Endothelial cell of umbilical vein (primary cell): ENCODE results near the gene RAB6B. TPM values are rescaled to one million over a fixed set of nuclear protein-coding genes. Genes with fewer than 3 reads are reported as not detected.

ENCODE experiments used
- BruUV-seq: library from RNA; stranded (reverse); fragments of 400-500 nt; replicated peaks from 2 replicates; lab custom pipeline; 2021; lab: Mats Ljungman, UMichigan
- CTCF ChIA-PET: fragments of 300-600, 350-600 bp; sonication (Branson Sonifier 250); formaldehyde crosslinking; loops from one replicate; lab custom pipeline; 2021; ENCODE audit warnings: antibody characterized with exemption, inconsistent platforms; lab: Charles Lee
- POLR2A ChIA-PET: fragments of 300-600, 350-600 bp; sonication (Branson Sonifier 250); formaldehyde crosslinking; loops from one replicate; lab custom pipeline; 2021; ENCODE audit warnings: antibody characterized with exemption, inconsistent platforms; lab: Charles Lee
- DNase-seq: peaks from one replicate; pipeline ENCODE4 v3.0.0-alpha.2; 2011; ENCODE audit warnings: low read depth, low spot score
- FAIRE-seq: peaks from 2 replicates; lab custom pipeline; 2011; peaks lifted over from hg19 to GRCh38; lab: Jason Lieb, UNC
- H2AFZ ChIP-seq: 2 replicates; pipeline ENCODE4 v1.6.0; 2012; ENCODE audit warnings: low read depth, low read length, control low read depth, inconsistent platforms
- H3K27ac ChIP-seq: 2 replicates; pipeline ENCODE4 v1.5.1; 2011; ENCODE audit warnings: low read depth, mild to moderate bottlenecking, control low read depth, low read length, moderate library complexity; ENCODE audit not compliant: insufficient read depth
- H3K27me3 ChIP-seq, 2 experiments: 2 replicates each; pipeline versions ENCODE4 v1.6.0 to v1.6.1; 2011; ENCODE audit warnings: low read length in 2 of 2, mixed read lengths in 1 of 2; ENCODE audit not compliant: control insufficient read depth in 2 of 2, insufficient read depth in 2 of 2
- H3K36me3 ChIP-seq, 2 experiments: 2 replicates in 1 of 2; 3 replicates in 1 of 2; pipeline ENCODE4 v1.5.1; 2011; ENCODE audit warnings: low read length in 2 of 2, mild to moderate bottlenecking in 1 of 2, moderate library complexity in 1 of 2; ENCODE audit not compliant: control insufficient read depth in 2 of 2, insufficient read depth in 2 of 2; ENCODE audit errors: extremely low read depth in 1 of 2
- H3K4me1 ChIP-seq: 3 replicates; pipeline ENCODE4 v1.5.1; 2011; ENCODE audit warnings: mild to moderate bottlenecking, low read length; ENCODE audit not compliant: control insufficient read depth, insufficient read depth; ENCODE audit errors: extremely low read depth
- H3K4me2 ChIP-seq: 2 replicates; pipeline ENCODE4 v1.6.1; 2011; ENCODE audit warnings: low read length, control low read depth, mixed read lengths; ENCODE audit not compliant: insufficient read depth
- H3K4me3 ChIP-seq, 3 experiments: fragments of 200-600 bp in 1 of 3; sonication (generic), shearing (Covaris generic) in 1 of 3; replicated peaks in 1 of 3; 2 replicates each; pipeline ENCODE4 v1.5.1; 2011 to 2016; ENCODE audit warnings: control low read depth in 3 of 3, low read length in 3 of 3, mild to moderate bottlenecking in 2 of 3, inconsistent platforms in 1 of 3, low read depth in 1 of 3, moderate library complexity in 1 of 3; ENCODE audit not compliant: insufficient read depth in 1 of 3
- H3K79me2 ChIP-seq: 2 replicates; pipeline ENCODE4 v1.6.0; 2012; ENCODE audit warnings: low read length, inconsistent platforms; ENCODE audit not compliant: control insufficient read depth, insufficient read depth
- H3K9ac ChIP-seq: replicated peaks from 2 replicates; pipeline ENCODE3; 2011; ENCODE audit warnings: low read length, control low read depth; ENCODE audit not compliant: insufficient read depth; ENCODE audit errors: extremely low read depth
- H3K9me1 ChIP-seq: replicated peaks from 3 replicates; pipeline ENCODE4 v1.6.0; 2011; ENCODE audit warnings: mild to moderate bottlenecking, low read length; ENCODE audit not compliant: control insufficient read depth, insufficient read depth; ENCODE audit errors: extremely low read depth
- H3K9me3 ChIP-seq: replicated peaks from 2 replicates; pipeline ENCODE4 v1.5.1; 2012; ENCODE audit warnings: low read length, inconsistent platforms; ENCODE audit not compliant: control insufficient read depth, insufficient read depth
- H4K20me1 ChIP-seq: replicated peaks from 2 replicates; pipeline ENCODE3; 2011; ENCODE audit warnings: mild to moderate bottlenecking, low read length; ENCODE audit not compliant: control insufficient read depth, insufficient read depth; ENCODE audit errors: extremely low read depth
- CTCF ChIP-seq, 2 donors: IDR thresholded peaks; 1 replicate in 1 of 2; 2 replicates in 1 of 2; pipeline ENCODE4 v1.5.1; 2011; ENCODE audit warnings: low read length in 2 of 2, mild to moderate bottlenecking in 2 of 2, moderate library complexity in 2 of 2, control low read depth in 1 of 2, inconsistent platforms in 1 of 2, low read depth in 1 of 2; ENCODE audit not compliant: insufficient read depth in 1 of 2; ENCODE audit errors: extremely low read depth in 1 of 2
- EZH2 ChIP-seq: IDR thresholded peaks from 2 replicates; pipeline ENCODE4 v1.6.1; 2012; ENCODE audit warnings: borderline replicate concordance, low read depth, mild to moderate bottlenecking, moderate library complexity, low read length, inconsistent platforms; ENCODE audit not compliant: severe bottlenecking
- FOS ChIP-seq: IDR thresholded peaks from 2 replicates; pipeline ENCODE4 v1.6.1; 2011; ENCODE audit warnings: mild to moderate bottlenecking, low read length, moderate library complexity, borderline replicate concordance; ENCODE audit not compliant: insufficient read depth
- GATA2 ChIP-seq: IDR thresholded peaks from 2 replicates; pipeline ENCODE4 v1.7.0; 2011; ENCODE audit warnings: low read depth, mild to moderate bottlenecking, moderate library complexity, mixed read lengths, low read length; ENCODE audit not compliant: insufficient read length, insufficient read depth
- JUN ChIP-seq: IDR thresholded peaks from 2 replicates; pipeline ENCODE4 v1.6.1; 2011; ENCODE audit warnings: borderline replicate concordance, low read depth; ENCODE audit not compliant: insufficient read length, insufficient read depth
- MAX ChIP-seq: IDR thresholded peaks from 2 replicates; pipeline ENCODE4 v1.6.1; 2011; ENCODE audit not compliant: insufficient read depth, insufficient read length
- MYC ChIP-seq: IDR thresholded peaks from one replicate; pipeline ENCODE4 v1.6.1; 2011; ENCODE audit warnings: mild to moderate bottlenecking, low read depth, low read length
- POLR2A ChIP-seq: IDR thresholded peaks from 2 replicates; pipeline ENCODE4 v1.6.1; 2012; ENCODE audit warnings: low read depth, mild to moderate bottlenecking, control low read depth, low read length
- POLR2AphosphoS5 ChIP-seq: IDR thresholded peaks from 2 replicates; pipeline ENCODE4 v1.6.1; 2012; ENCODE audit warnings: low read depth, mild to moderate bottlenecking, control low read depth, low read length, moderate library complexity; ENCODE audit not compliant: insufficient read depth
- dilution Hi-C: fragments of 300-500 bp; cut with MboI; formaldehyde crosslinking; loops from one replicate; pipeline ENCODE4 v1.15.0; 2019; ENCODE audit warnings: low sequenced_read_pairs; ENCODE audit not compliant: extremely low pct_ligation_motif_present
- intact Hi-C: fragments of 100-400 bp; cut with micrococcal nuclease; formaldehyde crosslinking; loops from one replicate; pipeline ENCODE4 v1.10.0; 2022
- polyA plus RNA-seq, 4 experiments: library from polyadenylated mRNA; depleted of rRNA in 3 of 4; stranded (reverse) in 3 of 4; unstranded in 1 of 4; fragments of >200 nt; gene quantifications; 2 replicates each; pipeline versions ENCODE4 v1.2.1 to v1.2.3, GENCODE V29; 2011 to 2012; ENCODE audit warnings: missing spikeins in 1 of 4
- total RNA-seq: library from RNA; stranded (reverse); gene quantifications from 2 replicates; pipeline ENCODE4 v1.2.3, GENCODE V29; 2021

The RAB6B gene
- total and polyA plus RNA-seq, 2 donors (not counting 3 experiments of a cell fraction or from before 2014, with no cell fraction given) = 1.7 to 6.7 TPM

- no peak for DNase-seq
- dilution Hi-C loops = no loop called here
Observed at GRCh38 chr3:133797396-133798105, 98.1 kb downstream of the RAB6B start.

More at GRCh38 chr3:133797396-133798105, 98.1 kb downstream of the RAB6B start:
- intact Hi-C loops = no loop called here
- H3K4me2 ChIP-seq = no peak overlapping the region
- no peaks in the 10 kb centered on the region for H3K4me1 ChIP-seq
- H3K4me3 ChIP-seq = no peak overlapping the region
- H4K20me1 ChIP-seq = no peaks in the 10 kb centered on the region
- no peak for TF ChIP-seq POLR2A
- no peak for TF ChIP-seq GATA2
- no peak for TF ChIP-seq FOS
- no peak for TF ChIP-seq EZH2
- TF ChIP-seq JUN = no peak
- TF ChIP-seq MAX = no peak
- TF ChIP-seq MYC = no peak
- no peak for TF ChIP-seq CTCF (IDR thresholded peaks at IDR 0.05; ENCODE audit: extremely low read depth in 1 of 2, insufficient read depth in 1 of 2, low read depth in 1 of 2, low read length in 2 of 2)
- no peak for TF ChIP-seq POLR2AphosphoS5
- no peaks in the 10 kb centered on the region for H3K9me3 ChIP-seq
- no TSS peak for BruUV-seq
- H3K9ac ChIP-seq = no peak overlapping the region
- H3K27ac ChIP-seq = no peak overlapping the region
- H3K36me3 ChIP-seq = no peaks in the 10 kb centered on the region
- no peaks in the 10 kb centered on the region for H3K9me1 ChIP-seq
- no peaks in the 10 kb centered on the region for H3K79me2 ChIP-seq
- CTCF ChIA-PET = no interaction called here
- H2AFZ ChIP-seq = no peak overlapping the region
- POLR2A ChIA-PET = no interaction called here
- H3K27me3 ChIP-seq = peaks cover 14 to 31% of the 10 kb centered on the region in 2 experiments
- FAIRE-seq = no peak
